WTC11 (cell line): ENCODE data around the gene PCGF5. TPM values are rescaled to one million over a fixed set of nuclear protein-coding genes. Genes with fewer than 3 reads are reported as not detected.

Experiments used
- CREM ChIP-seq: sonication (generic); formaldehyde crosslinking; IDR thresholded peaks from 2 replicates; pipeline ENCODE4 v1.8.1; 2022; ENCODE audit warnings: mild to moderate bottlenecking, missing genetic modification reagents, moderate library complexity
- RELA ChIP-seq: sonication (generic); formaldehyde crosslinking; IDR thresholded peaks from 2 replicates; pipeline ENCODE4 v1.8.1; 2022; ENCODE audit warnings: missing genetic modification reagents, mild to moderate bottlenecking, borderline replicate concordance
- ZNF121 ChIP-seq: sonication (generic); formaldehyde crosslinking; IDR thresholded peaks from 2 replicates; pipeline ENCODE4 v1.8.0; 2023; ENCODE audit warnings: missing genetic modification reagents
- ZSCAN18 ChIP-seq: fragments of 250-450 bp; sonication (Bioruptor Pico); IDR thresholded peaks from 2 replicates; pipeline ENCODE4 v2.1.2; 2022; ENCODE audit warnings: mild to moderate bottlenecking, moderate library complexity
- total RNA-seq: library from RNA; stranded (reverse); gene quantifications from 3 replicates; pipeline ENCODE4 v1.2.3, GENCODE V29; 2021
- TF ChIP-seq, protein P1 (sequence below): sonication (generic); formaldehyde crosslinking; IDR thresholded peaks from 2 replicates; pipeline ENCODE4 v1.8.0; 2022; ENCODE audit warnings: missing genetic modification reagents

The PCGF5 gene
- total RNA-seq, 1 experiment from 2014 or later = 5.2 TPM

GRCh38 chr10:91328320-91328984 lies 108.0 kb downstream of the PCGF5 start (continued):
- TF ChIP-seq, protein P1, sequence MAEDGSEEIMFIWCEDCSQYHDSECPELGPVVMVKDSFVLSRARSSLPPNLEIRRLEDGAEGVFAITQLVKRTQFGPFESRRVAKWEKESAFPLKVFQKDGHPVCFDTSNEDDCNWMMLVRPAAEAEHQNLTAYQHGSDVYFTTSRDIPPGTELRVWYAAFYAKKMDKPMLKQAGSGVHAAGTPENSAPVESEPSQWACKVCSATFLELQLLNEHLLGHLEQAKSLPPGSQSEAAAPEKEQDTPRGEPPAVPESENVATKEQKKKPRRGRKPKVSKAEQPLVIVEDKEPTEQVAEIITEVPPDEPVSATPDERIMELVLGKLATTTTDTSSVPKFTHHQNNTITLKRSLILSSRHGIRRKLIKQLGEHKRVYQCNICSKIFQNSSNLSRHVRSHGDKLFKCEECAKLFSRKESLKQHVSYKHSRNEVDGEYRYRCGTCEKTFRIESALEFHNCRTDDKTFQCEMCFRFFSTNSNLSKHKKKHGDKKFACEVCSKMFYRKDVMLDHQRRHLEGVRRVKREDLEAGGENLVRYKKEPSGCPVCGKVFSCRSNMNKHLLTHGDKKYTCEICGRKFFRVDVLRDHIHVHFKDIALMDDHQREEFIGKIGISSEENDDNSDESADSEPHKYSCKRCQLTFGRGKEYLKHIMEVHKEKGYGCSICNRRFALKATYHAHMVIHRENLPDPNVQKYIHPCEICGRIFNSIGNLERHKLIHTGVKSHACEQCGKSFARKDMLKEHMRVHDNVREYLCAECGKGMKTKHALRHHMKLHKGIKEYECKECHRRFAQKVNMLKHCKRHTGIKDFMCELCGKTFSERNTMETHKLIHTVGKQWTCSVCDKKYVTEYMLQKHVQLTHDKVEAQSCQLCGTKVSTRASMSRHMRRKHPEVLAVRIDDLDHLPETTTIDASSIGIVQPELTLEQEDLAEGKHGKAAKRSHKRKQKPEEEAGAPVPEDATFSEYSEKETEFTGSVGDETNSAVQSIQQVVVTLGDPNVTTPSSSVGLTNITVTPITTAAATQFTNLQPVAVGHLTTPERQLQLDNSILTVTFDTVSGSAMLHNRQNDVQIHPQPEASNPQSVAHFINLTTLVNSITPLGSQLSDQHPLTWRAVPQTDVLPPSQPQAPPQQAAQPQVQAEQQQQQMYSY (CRISPR knock-in tag) = no peak
- TF ChIP-seq CREM (CRISPR knock-in tag) (no peak), RELA (no peak), ZSCAN18 (CRISPR knock-in tag) (no peak), ZNF121 (CRISPR knock-in tag) (no peak)

Other genes starting within 250 kb of the PCGF5 start
- gene HECTD2, start 189.7 kb downstream of the PCGF5 start, total RNA-seq = 6.5 to 9.4 TPM (median 8.5 TPM) in 3 replicates